Endothelial cell of umbilical vein (primary cell): Measurements from ENCODE around the gene MACROD2. TPM values are rescaled to one million over a fixed set of nuclear protein-coding genes. Genes with fewer than 3 reads are reported as not detected.

Experiments
- BruUV-seq: library from RNA; stranded (reverse); fragments of 400-500 nt; replicated peaks from 2 replicates; lab custom pipeline; 2021; lab: Mats Ljungman, UMichigan
- CTCF ChIA-PET: fragments of 300-600, 350-600 bp; sonication (Branson Sonifier 250); formaldehyde crosslinking; loops from one replicate; lab custom pipeline; 2021; ENCODE audit warnings: antibody characterized with exemption, inconsistent platforms; lab: Charles Lee
- POLR2A ChIA-PET: fragments of 300-600, 350-600 bp; sonication (Branson Sonifier 250); formaldehyde crosslinking; loops from one replicate; lab custom pipeline; 2021; ENCODE audit warnings: antibody characterized with exemption, inconsistent platforms; lab: Charles Lee
- DNase-seq: peaks from one replicate; pipeline ENCODE4 v3.0.0-alpha.2; 2011; ENCODE audit warnings: low read depth, low spot score
- FAIRE-seq: peaks from 2 replicates; lab custom pipeline; 2011; peaks lifted over from hg19 to GRCh38; lab: Jason Lieb, UNC
- H2AFZ ChIP-seq: 2 replicates; pipeline ENCODE4 v1.6.0; 2012; ENCODE audit warnings: low read depth, low read length, control low read depth, inconsistent platforms
- H3K27ac ChIP-seq: 2 replicates; pipeline ENCODE4 v1.5.1; 2011; ENCODE audit warnings: low read depth, mild to moderate bottlenecking, control low read depth, low read length, moderate library complexity; ENCODE audit not compliant: insufficient read depth
- H3K27me3 ChIP-seq, 2 experiments: 2 replicates each; pipeline versions ENCODE4 v1.6.0 to v1.6.1; 2011; ENCODE audit warnings: low read length in 2 of 2, mixed read lengths in 1 of 2; ENCODE audit not compliant: control insufficient read depth in 2 of 2, insufficient read depth in 2 of 2
- H3K36me3 ChIP-seq, 2 experiments: 2 replicates in 1 of 2; 3 replicates in 1 of 2; pipeline ENCODE4 v1.5.1; 2011; ENCODE audit warnings: low read length in 2 of 2, mild to moderate bottlenecking in 1 of 2, moderate library complexity in 1 of 2; ENCODE audit not compliant: control insufficient read depth in 2 of 2, insufficient read depth in 2 of 2; ENCODE audit errors: extremely low read depth in 1 of 2
- H3K4me1 ChIP-seq: 3 replicates; pipeline ENCODE4 v1.5.1; 2011; ENCODE audit warnings: mild to moderate bottlenecking, low read length; ENCODE audit not compliant: control insufficient read depth, insufficient read depth; ENCODE audit errors: extremely low read depth
- H3K4me2 ChIP-seq: 2 replicates; pipeline ENCODE4 v1.6.1; 2011; ENCODE audit warnings: low read length, control low read depth, mixed read lengths; ENCODE audit not compliant: insufficient read depth
- H3K4me3 ChIP-seq, 3 experiments: fragments of 200-600 bp in 1 of 3; sonication (generic), shearing (Covaris generic) in 1 of 3; replicated peaks in 1 of 3; 2 replicates each; pipeline ENCODE4 v1.5.1; 2011 to 2016; ENCODE audit warnings: control low read depth in 3 of 3, low read length in 3 of 3, mild to moderate bottlenecking in 2 of 3, inconsistent platforms in 1 of 3, low read depth in 1 of 3, moderate library complexity in 1 of 3; ENCODE audit not compliant: insufficient read depth in 1 of 3
- H3K79me2 ChIP-seq: 2 replicates; pipeline ENCODE4 v1.6.0; 2012; ENCODE audit warnings: low read length, inconsistent platforms; ENCODE audit not compliant: control insufficient read depth, insufficient read depth
- H3K9ac ChIP-seq: replicated peaks from 2 replicates; pipeline ENCODE3; 2011; ENCODE audit warnings: low read length, control low read depth; ENCODE audit not compliant: insufficient read depth; ENCODE audit errors: extremely low read depth
- H3K9me1 ChIP-seq: replicated peaks from 3 replicates; pipeline ENCODE4 v1.6.0; 2011; ENCODE audit warnings: mild to moderate bottlenecking, low read length; ENCODE audit not compliant: control insufficient read depth, insufficient read depth; ENCODE audit errors: extremely low read depth
- H3K9me3 ChIP-seq: replicated peaks from 2 replicates; pipeline ENCODE4 v1.5.1; 2012; ENCODE audit warnings: low read length, inconsistent platforms; ENCODE audit not compliant: control insufficient read depth, insufficient read depth
- H4K20me1 ChIP-seq: replicated peaks from 2 replicates; pipeline ENCODE3; 2011; ENCODE audit warnings: mild to moderate bottlenecking, low read length; ENCODE audit not compliant: control insufficient read depth, insufficient read depth; ENCODE audit errors: extremely low read depth
- CTCF ChIP-seq, 2 donors: IDR thresholded peaks; 1 replicate in 1 of 2; 2 replicates in 1 of 2; pipeline ENCODE4 v1.5.1; 2011; ENCODE audit warnings: low read length in 2 of 2, mild to moderate bottlenecking in 2 of 2, moderate library complexity in 2 of 2, control low read depth in 1 of 2, inconsistent platforms in 1 of 2, low read depth in 1 of 2; ENCODE audit not compliant: insufficient read depth in 1 of 2; ENCODE audit errors: extremely low read depth in 1 of 2
- EZH2 ChIP-seq: IDR thresholded peaks from 2 replicates; pipeline ENCODE4 v1.6.1; 2012; ENCODE audit warnings: borderline replicate concordance, low read depth, mild to moderate bottlenecking, moderate library complexity, low read length, inconsistent platforms; ENCODE audit not compliant: severe bottlenecking
- FOS ChIP-seq: IDR thresholded peaks from 2 replicates; pipeline ENCODE4 v1.6.1; 2011; ENCODE audit warnings: mild to moderate bottlenecking, low read length, moderate library complexity, borderline replicate concordance; ENCODE audit not compliant: insufficient read depth
- GATA2 ChIP-seq: IDR thresholded peaks from 2 replicates; pipeline ENCODE4 v1.7.0; 2011; ENCODE audit warnings: low read depth, mild to moderate bottlenecking, moderate library complexity, mixed read lengths, low read length; ENCODE audit not compliant: insufficient read length, insufficient read depth
- JUN ChIP-seq: IDR thresholded peaks from 2 replicates; pipeline ENCODE4 v1.6.1; 2011; ENCODE audit warnings: borderline replicate concordance, low read depth; ENCODE audit not compliant: insufficient read length, insufficient read depth
- MAX ChIP-seq: IDR thresholded peaks from 2 replicates; pipeline ENCODE4 v1.6.1; 2011; ENCODE audit not compliant: insufficient read depth, insufficient read length
- MYC ChIP-seq: IDR thresholded peaks from one replicate; pipeline ENCODE4 v1.6.1; 2011; ENCODE audit warnings: mild to moderate bottlenecking, low read depth, low read length
- POLR2A ChIP-seq: IDR thresholded peaks from 2 replicates; pipeline ENCODE4 v1.6.1; 2012; ENCODE audit warnings: low read depth, mild to moderate bottlenecking, control low read depth, low read length
- POLR2AphosphoS5 ChIP-seq: IDR thresholded peaks from 2 replicates; pipeline ENCODE4 v1.6.1; 2012; ENCODE audit warnings: low read depth, mild to moderate bottlenecking, control low read depth, low read length, moderate library complexity; ENCODE audit not compliant: insufficient read depth
- dilution Hi-C: fragments of 300-500 bp; cut with MboI; formaldehyde crosslinking; loops from one replicate; pipeline ENCODE4 v1.15.0; 2019; ENCODE audit warnings: low sequenced_read_pairs; ENCODE audit not compliant: extremely low pct_ligation_motif_present
- intact Hi-C: fragments of 100-400 bp; cut with micrococcal nuclease; formaldehyde crosslinking; loops from one replicate; pipeline ENCODE4 v1.10.0; 2022
- polyA plus RNA-seq, 4 experiments: library from polyadenylated mRNA; depleted of rRNA in 3 of 4; stranded (reverse) in 3 of 4; unstranded in 1 of 4; fragments of >200 nt; gene quantifications; 2 replicates each; pipeline versions ENCODE4 v1.2.1 to v1.2.3, GENCODE V29; 2011 to 2012; ENCODE audit warnings: missing spikeins in 1 of 4
- total RNA-seq: library from RNA; stranded (reverse); gene quantifications from 2 replicates; pipeline ENCODE4 v1.2.3, GENCODE V29; 2021

The MACROD2 gene
- total and polyA plus RNA-seq, 2 donors (not counting 3 experiments of a cell fraction or from before 2014, with no cell fraction given) = 0.11 to 0.73 TPM

GRCh38 chr20:14667226-14667625 is 671.9 kb downstream of the MACROD2 start:
- Histone ChIP-seq H3K27ac (no peak overlapping the region), H3K9ac (no peak overlapping the region), H3K4me1 (no peaks in the 10 kb centered on the region), H3K4me3 (no peak overlapping the region), H3K79me2 (no peaks in the 10 kb centered on the region), H3K4me2 (no peak overlapping the region), H3K36me3 (no peaks in the 10 kb centered on the region), H3K9me1 (no peaks in the 10 kb centered on the region), H4K20me1 (no peaks in the 10 kb centered on the region), H3K27me3 (peaks cover 0 to 1% of the 10 kb centered on the region in 2 experiments), H2AFZ (no peak overlapping the region), H3K9me3 (no peaks in the 10 kb centered on the region)
- FAIRE-seq (no peak), DNase-seq (no peak)
- CTCF ChIA-PET = interaction anchor here (0.7 to 2.3 kb wide), 4 partner anchors 10 to 37 kb away, joined by 3 to 8 read pairs (median 6); no protein-coding TSS in a partner anchor
- dilution Hi-C loops = no loop called here
- TF ChIP-seq CTCF (IDR thresholded peaks at IDR 0.05; ENCODE audit: extremely low read depth in 1 of 2, insufficient read depth in 1 of 2, low read depth in 1 of 2, low read length in 2 of 2) = no peak
- no peak for TF ChIP-seq MYC
- TF ChIP-seq GATA2 = no peak
- TF ChIP-seq EZH2 = no peak
- TF ChIP-seq JUN = no peak
- TF ChIP-seq POLR2AphosphoS5 = no peak
- no peak for TF ChIP-seq MAX
- TF ChIP-seq POLR2A = no peak
- no peak for TF ChIP-seq FOS
- intact Hi-C loops = no loop called here
- POLR2A ChIA-PET = no interaction called here
- no TSS peak for BruUV-seq
